IMR-90 (cell line): ENCODE measurements around the gene AFG1L. TPM values are rescaled to one million over a fixed set of nuclear protein-coding genes. Genes with fewer than 3 reads are reported as not detected.

Experiments used
- ATAC-seq: fragments of 200-7000 bp; cut with Tn5 transposase; 2 replicates; pipeline ENCODE4 v1.9.1; 2020; ENCODE audit warnings: low read depth, mild to moderate bottlenecking, moderate library complexity
- BruUV-seq: library from RNA; stranded (reverse); fragments of 400-500 nt; replicated peaks from 2 replicates; lab custom pipeline; 2021; lab: Mats Ljungman, UMichigan
- CTCF ChIA-PET: fragments of 300-600 bp; formaldehyde crosslinking; extraction: SDS; loops from one replicate; lab custom pipeline; 2021; ENCODE audit warnings: antibody characterized with exemption; lab: Yijun Ruan, JAX
- POLR2A ChIA-PET: fragments of 300-600 bp; sonication (Branson Sonifier 250); formaldehyde crosslinking; loops from one replicate; lab custom pipeline; 2022; ENCODE audit warnings: antibody characterized with exemption; ENCODE audit not compliant: unreplicated experiment; lab: Charles Lee
- DNase-seq: peaks from one replicate; pipeline ENCODE4 v3.0.0; 2013
- H2AFZ ChIP-seq: replicated peaks from 2 replicates; pipeline ENCODE3; 2013; ENCODE audit warnings: low read length, mild to moderate bottlenecking; ENCODE audit not compliant: poor library complexity
- H2AK5ac ChIP-seq: 2 replicates; pipeline ENCODE4 v1.6.1; 2013; ENCODE audit warnings: low read depth, low read length, inconsistent platforms
- H2AK9ac ChIP-seq: replicated peaks from 2 replicates; pipeline ENCODE3; 2013; ENCODE audit warnings: mild to moderate bottlenecking, low read depth, low read length, moderate library complexity; ENCODE audit not compliant: poor library complexity
- H2BK120ac ChIP-seq: 2 replicates; pipeline ENCODE4 v1.6.1; 2013; ENCODE audit warnings: low read depth, low read length, inconsistent platforms
- H2BK15ac ChIP-seq: 3 replicates; pipeline ENCODE4 v1.6.1; 2013; ENCODE audit warnings: low read depth, low read length, inconsistent platforms
- H2BK20ac ChIP-seq: 2 replicates; pipeline ENCODE4 v1.6.1; 2013; ENCODE audit warnings: low read depth, mild to moderate bottlenecking, inconsistent platforms, low read length, moderate library complexity
- H2BK5ac ChIP-seq: 2 replicates; pipeline ENCODE4 v1.6.1; 2013; ENCODE audit warnings: mild to moderate bottlenecking, low read depth, low read length, inconsistent platforms; ENCODE audit not compliant: poor library complexity, severe bottlenecking
- H3K14ac ChIP-seq: replicated peaks from 2 replicates; pipeline ENCODE4 v1.6.1; 2013; ENCODE audit warnings: low read depth, low read length, inconsistent platforms
- H3K18ac ChIP-seq: 2 replicates; pipeline ENCODE4 v1.6.1; 2013; ENCODE audit warnings: low read depth, low read length, control low read depth
- H3K23ac ChIP-seq: 2 replicates; pipeline ENCODE4 v1.6.1; 2013; ENCODE audit warnings: low read depth, low read length, inconsistent platforms
- H3K27ac ChIP-seq: 2 replicates; pipeline ENCODE4 v1.5.1; 2013; ENCODE audit warnings: mild to moderate bottlenecking, control low read depth, low read length; ENCODE audit not compliant: insufficient read depth
- H3K27me3 ChIP-seq: 2 replicates; pipeline ENCODE4 v1.6.1; 2013; ENCODE audit warnings: low read length; ENCODE audit not compliant: control insufficient read depth, insufficient read depth
- H3K36me3 ChIP-seq: 2 replicates; pipeline ENCODE4 v1.6.1; 2013; ENCODE audit warnings: low read length, mixed read lengths; ENCODE audit not compliant: control insufficient read depth, insufficient read depth
- H3K4ac ChIP-seq: 2 replicates; pipeline ENCODE4 v1.6.1; 2013; ENCODE audit warnings: low read depth, low read length, inconsistent platforms
- H3K4me1 ChIP-seq: 2 replicates; pipeline ENCODE4 v1.6.1; 2013; ENCODE audit warnings: low read length, mixed read lengths; ENCODE audit not compliant: control insufficient read depth, insufficient read depth
- H3K4me2 ChIP-seq: 2 replicates; pipeline ENCODE4 v1.6.1; 2013; ENCODE audit warnings: low read depth, mild to moderate bottlenecking, control low read depth, low read length, moderate library complexity
- H3K4me3 ChIP-seq: 2 replicates; pipeline ENCODE4 v1.5.1; 2013; ENCODE audit warnings: low read depth, mild to moderate bottlenecking, control low read depth, low read length, moderate library complexity; ENCODE audit not compliant: insufficient read depth
- H3K56ac ChIP-seq: 2 replicates; pipeline ENCODE4 v1.6.1; 2013; ENCODE audit warnings: low read length, inconsistent platforms; ENCODE audit not compliant: insufficient read depth; ENCODE audit errors: extremely low read depth
- H3K79me1 ChIP-seq, 2 experiments: 2 replicates each; pipeline ENCODE4 v1.6.1; 2013; ENCODE audit warnings: low read length in 2 of 2, inconsistent platforms in 1 of 2, low read depth in 1 of 2
- H3K9ac ChIP-seq: 2 replicates; pipeline ENCODE4 v1.6.1; 2013; ENCODE audit warnings: low read depth, low read length, control low read depth
- H3K9me1 ChIP-seq: 2 replicates; pipeline ENCODE4 v1.6.1; 2013; ENCODE audit warnings: low read length, inconsistent platforms; ENCODE audit not compliant: insufficient read depth
- H3K9me3 ChIP-seq: 2 replicates; pipeline ENCODE4 v1.6.1; 2013; ENCODE audit warnings: low read length; ENCODE audit not compliant: control insufficient read depth, insufficient read depth
- H4K20me1 ChIP-seq: 2 replicates; pipeline ENCODE4 v1.6.1; 2013; ENCODE audit warnings: low read length, inconsistent platforms; ENCODE audit not compliant: insufficient read depth
- H4K5ac ChIP-seq: 2 replicates; pipeline ENCODE4 v1.6.1; 2013; ENCODE audit warnings: mild to moderate bottlenecking, low read depth, low read length, control low read depth
- H4K8ac ChIP-seq, 2 experiments: 2 replicates each; pipeline ENCODE4 v1.6.1; 2013; ENCODE audit warnings: low read depth in 2 of 2, low read length in 2 of 2, control low read depth in 1 of 2, inconsistent platforms in 1 of 2
- H4K91ac ChIP-seq: 2 replicates; pipeline ENCODE4 v1.6.1; 2013; ENCODE audit warnings: low read depth, low read length, inconsistent platforms; ENCODE audit not compliant: insufficient read depth
- MAZ ChIP-seq: IDR thresholded peaks from 2 replicates; pipeline ENCODE4 v1.6.1; 2012; ENCODE audit warnings: low read depth, mild to moderate bottlenecking, low read length, improper control_type of control experiment, moderate library complexity, borderline replicate concordance
- MXI1 ChIP-seq: IDR thresholded peaks from 2 replicates; pipeline ENCODE4 v1.6.1; 2012; ENCODE audit warnings: low read depth, mild to moderate bottlenecking, low read length, moderate library complexity, borderline replicate concordance
- SMC3 ChIP-seq: fragments of 150-350 bp; IDR thresholded peaks from 2 replicates; pipeline ENCODE4 v1.6.1; 2016; ENCODE audit warnings: low read depth, mild to moderate bottlenecking, antibody characterized with exemption, low read length, moderate library complexity
- WGBS, 2 experiments: methylation state at CpG; one replicate each; pipeline versions ENCODE4 v1.1.5 to v1.1.7; 2013; ENCODE audit warnings: missing lambda C conversion rate in 2 of 2; ENCODE audit not compliant: insufficient read length in 1 of 2; ENCODE audit errors: extremely low coverage in 2 of 2; 5-methylcytosine and 5-hydroxymethylcytosine counted together
- dilution Hi-C: fragments of 300-500 bp; cut with HindIII; formaldehyde crosslinking; loops from one replicate; pipeline ENCODE4 v1.14.3; 2018; ENCODE audit warnings: low sequenced_read_pairs; ENCODE audit not compliant: unreplicated experiment
- in situ Hi-C: fragments of 300-500 bp; cut with MboI; formaldehyde crosslinking; loops from 3 replicates; pipeline ENCODE4 v1.14.3; 2019; ENCODE audit warnings: low sequenced_read_pairs, inconsistent platforms, mixed read lengths
- intact Hi-C: fragments of 100-400 bp; cut with micrococcal nuclease; formaldehyde crosslinking; loops from 2 replicates; pipeline ENCODE4 v1.10.0; 2022
- polyA plus RNA-seq, 3 experiments: library from polyadenylated mRNA; depleted of rRNA; stranded (reverse); fragments of >200 nt; gene quantifications; 2 replicates each; pipeline ENCODE4 v1.2.3, GENCODE V29; 2012; ENCODE audit warnings: low replicate concordance in 1 of 3
- total RNA-seq: library from RNA; depleted of rRNA; stranded (reverse); fragments of >200 nt; gene quantifications from 2 replicates; pipeline ENCODE4 v1.2.3, GENCODE V29; 2012

The AFG1L gene
- total and polyA plus RNA-seq, 2 of the 4 experiments (the other 2 are of a cell fraction): 1.0 to 2.0 TPM

DNA sequence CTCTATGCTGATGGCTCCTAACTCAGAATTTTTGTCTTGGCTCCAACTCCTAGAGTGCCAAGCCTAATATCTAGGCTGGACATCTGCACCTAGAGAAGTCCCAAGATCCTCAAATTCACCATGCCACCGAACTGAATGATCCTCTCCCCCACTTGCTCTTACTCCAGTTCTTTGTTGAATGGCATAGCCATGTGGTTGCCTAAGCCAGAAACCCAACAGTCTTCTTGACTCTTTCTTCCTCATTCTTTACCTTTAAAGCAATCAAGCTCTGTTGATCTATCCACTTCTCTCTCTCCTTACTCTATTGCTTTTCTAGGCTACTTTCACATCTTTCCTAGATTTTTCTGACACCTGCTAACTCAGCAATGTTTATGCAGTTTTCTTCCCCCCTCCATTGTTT is 139.4 kb downstream of the AFG1L start:
- no peaks in the 10 kb centered on the region for H3K9me3 ChIP-seq
- in situ Hi-C loops: no loop called here
- no TSS peak for BruUV-seq

More for the DNA sequence above, 139.4 kb downstream of the AFG1L start:
- Histone ChIP-seq H3K14ac (no peak overlapping the region), H3K4me2 (no peak overlapping the region), H3K23ac (no peak overlapping the region), H4K20me1 (no peaks in the 10 kb centered on the region), H3K27ac (no peak overlapping the region), H3K27me3 (no peaks in the 10 kb centered on the region), H3K4me3 (no peak overlapping the region), H4K91ac (no peak overlapping the region), H3K79me1 (no peaks in the 10 kb centered on the region), H2AFZ (no peak overlapping the region), H3K9ac (no peak overlapping the region), H2AK9ac (no peak overlapping the region), H2BK15ac (no peak overlapping the region), H2BK120ac (no peak overlapping the region), H3K4me1 (no peaks in the 10 kb centered on the region), H3K18ac (no peak overlapping the region), H3K56ac (no peak overlapping the region), H2AK5ac (no peak overlapping the region), H4K5ac (no peak overlapping the region), H3K4ac (no peak overlapping the region), H4K8ac (no peak overlapping the region), H2BK20ac (no peak overlapping the region), H3K36me3 (no peaks in the 10 kb centered on the region), H2BK5ac (no peak overlapping the region), H3K9me1 (no peaks in the 10 kb centered on the region)
- intact Hi-C loops (no loop called here), dilution Hi-C loops (no loop called here)
- ChIA-PET CTCF (no interaction called here), POLR2A (no interaction called here)
- no peak for TF ChIP-seq MAZ
- TF ChIP-seq MXI1: no peak
- TF ChIP-seq SMC3: no peak
- ATAC-seq (no peak), DNase-seq (no peak)
- 33% methylated on average over 1 of the region's 1 CpG; no CpG with 5 or more reads in 1 of the 2 experiments for WGBS, 2 experiments
